Measurements from ENCODE around the gene STUM.

The STUM gene

GRCh38 chr1:226534098-226534497 lies 14.5 kb upstream of the STUM start:
- no peak for FAIRE-seq

- FAIRE-seq = no peak
Measured at GRCh38 chr1:226534645-226535044, 13.9 kb upstream of the STUM start.

- no peak for FAIRE-seq
Measured at GRCh38 chr1:226535666-226536065, 12.9 kb upstream of the STUM start.

- FAIRE-seq = no peak
Measured at GRCh38 chr1:226541231-226541630, 7.3 kb upstream of the STUM start.

GRCh38 chr1:226541631-226542622 lies 6.6 kb upstream of the STUM start:
- no peak for FAIRE-seq

- no peak for FAIRE-seq
Measured at GRCh38 chr1:226542623-226543103, 5.9 kb upstream of the STUM start.

GRCh38 chr1:226545836-226546596 lies 2.5 kb upstream of the STUM start:
- no peak for FAIRE-seq

GRCh38 chr1:226546926-226547325 lies 1.6 kb upstream of the STUM start:
- no peak for FAIRE-seq

GRCh38 chr1:226547754-226548191 lies 791 bp upstream of the STUM start:
- peak; percentile 87 for FAIRE-seq

- no peak for FAIRE-seq
Measured at GRCh38 chr1:226549094-226549936, 751 bp downstream of the STUM start.

GRCh38 chr1:226549937-226550671 lies 1.5 kb downstream of the STUM start:
- no peak for FAIRE-seq

GRCh38 chr1:226550672-226551041 lies 2.1 kb downstream of the STUM start:
- FAIRE-seq = no peak

GRCh38 chr1:226551299-226551698 lies 2.7 kb downstream of the STUM start:
- no peak for FAIRE-seq

GRCh38 chr1:226552061-226552460 lies 3.5 kb downstream of the STUM start:
- no peak for FAIRE-seq

GRCh38 chr1:226553266-226553923 lies 4.8 kb downstream of the STUM start:
- no peak for FAIRE-seq

- no peak for FAIRE-seq
Measured at GRCh38 chr1:226553924-226554282, 5.3 kb downstream of the STUM start.

GRCh38 chr1:226555092-226555491 lies 6.5 kb downstream of the STUM start:
- FAIRE-seq = no peak

GRCh38 chr1:226557424-226557823 lies 8.9 kb downstream of the STUM start:
- FAIRE-seq = no peak

- FAIRE-seq = no peak
Measured at GRCh38 chr1:226558036-226558650, 9.6 kb downstream of the STUM start.

GRCh38 chr1:226560243-226560642 lies 11.7 kb downstream of the STUM start:
- FAIRE-seq = no peak

- FAIRE-seq = no peak
Measured at GRCh38 chr1:226562989-226563388, 14.4 kb downstream of the STUM start.
